Mesendoderm (in vitro differentiated cells): ENCODE results near the gene RAD9B.
"Not testable (repeated sequence)": the region's sequence is repeated elsewhere in the genome, so short reads cannot be mapped to it uniquely, and the experiment has no call there.

Experiments used
- DNase-seq: peaks from one replicate; pipeline ENCODE4 v3.0.0; 2013
- H2AK5ac ChIP-seq: 2 replicates; pipeline ENCODE4 v1.6.1; 2013; ENCODE audit warnings: low read length, inconsistent platforms
- H2BK120ac ChIP-seq: 2 replicates; pipeline ENCODE4 v1.6.1; 2013; ENCODE audit warnings: low read depth, mild to moderate bottlenecking, low read length, moderate library complexity, mixed read lengths
- H2BK15ac ChIP-seq: replicated peaks from 2 replicates; pipeline ENCODE4 v1.6.1; 2013; ENCODE audit warnings: low read depth, mild to moderate bottlenecking, moderate library complexity
- H2BK5ac ChIP-seq: 2 replicates; pipeline ENCODE4 v1.6.1; 2013; ENCODE audit warnings: low read length, inconsistent platforms
- H3K18ac ChIP-seq: 2 replicates; pipeline ENCODE4 v1.6.1; 2013; ENCODE audit warnings: mild to moderate bottlenecking, low read length, mixed read lengths
- H3K23ac ChIP-seq: one replicate; pipeline ENCODE4 v1.6.1; 2013; ENCODE audit warnings: low read length
- H3K27ac ChIP-seq: 2 replicates; pipeline ENCODE4 v1.5.1; 2013; ENCODE audit warnings: low read depth, mild to moderate bottlenecking, inconsistent platforms, low read length, moderate library complexity
- H3K27me3 ChIP-seq: 2 replicates; pipeline ENCODE4 v1.6.1; 2013; ENCODE audit warnings: low read length, control low read depth, mild to moderate bottlenecking, inconsistent platforms; ENCODE audit not compliant: insufficient read depth, poor library complexity
- H3K36me3 ChIP-seq: 2 replicates; pipeline ENCODE4 v1.6.1; 2013; ENCODE audit warnings: low read length, inconsistent platforms; ENCODE audit not compliant: control insufficient read depth, insufficient read depth
- H3K4ac ChIP-seq: one replicate; pipeline ENCODE4 v1.6.1; 2013; ENCODE audit warnings: low read depth, mild to moderate bottlenecking, low read length, moderate library complexity
- H3K4me1 ChIP-seq: 2 replicates; pipeline ENCODE4 v1.6.1; 2013; ENCODE audit warnings: low read depth, low read length, inconsistent platforms; ENCODE audit not compliant: control insufficient read depth
- H3K4me2 ChIP-seq: 2 replicates; pipeline ENCODE4 v1.6.1; 2013; ENCODE audit warnings: low read length
- H3K4me3 ChIP-seq: 2 replicates; pipeline ENCODE4 v1.5.1; 2013; ENCODE audit warnings: mild to moderate bottlenecking, low read length
- H3K56ac ChIP-seq: one replicate; pipeline ENCODE4 v1.6.1; 2013; ENCODE audit warnings: low read length
- H3K79me1 ChIP-seq: 2 replicates; pipeline ENCODE4 v1.6.1; 2013; ENCODE audit warnings: low read length, inconsistent platforms
- H3K79me2 ChIP-seq: 2 replicates; pipeline ENCODE4 v1.6.1; 2013; ENCODE audit warnings: mild to moderate bottlenecking, low read length; ENCODE audit not compliant: control insufficient read depth, insufficient read depth
- H3K9ac ChIP-seq: 2 replicates; pipeline ENCODE4 v1.6.1; 2013; ENCODE audit warnings: low read length, inconsistent platforms
- H4K5ac ChIP-seq: one replicate; pipeline ENCODE4 v1.6.1; 2013; ENCODE audit warnings: low read length
- H4K8ac ChIP-seq: one replicate; pipeline ENCODE4 v1.6.1; 2013; ENCODE audit warnings: low read depth, mild to moderate bottlenecking, control low read depth, low read length, moderate library complexity
- WGBS: extraction: QIAGEN DNeasy Blood & Tissue Kit; methylation state at CpG from one replicate; pipeline ENCODE4 v1.1.7; 2013; ENCODE audit warnings: low lambda C conversion rate, missing lambda C conversion rate; ENCODE audit not compliant: insufficient coverage; ENCODE audit errors: extremely low coverage; 5-methylcytosine and 5-hydroxymethylcytosine counted together

Gene RAD9B

GRCh38 chr12:110514363-110514762 is 12.2 kb downstream of the RAD9B start:
- Histone ChIP-seq H3K4me2 (no peak overlapping the region), H3K18ac (no peak overlapping the region), H2BK120ac (no peak overlapping the region), H3K4me1 (no peaks in the 10 kb centered on the region), H3K4me3 (no peak overlapping the region), H3K27me3 (no peaks in the 10 kb centered on the region), H4K5ac (no peak overlapping the region), H3K23ac (no peak overlapping the region), H3K56ac (no peak overlapping the region), H2BK15ac (no peak overlapping the region), H3K79me1 (no peaks in the 10 kb centered on the region), H3K9ac (no peak overlapping the region), H3K79me2 (no peaks in the 10 kb centered on the region), H3K4ac (no peak overlapping the region), H3K36me3 (no peaks in the 10 kb centered on the region), H2BK5ac (no peak overlapping the region), H3K27ac (no peak overlapping the region), H4K8ac (no peak overlapping the region), H2AK5ac (no peak overlapping the region)
- WGBS = no CpG with 5 or more reads among the region's 1 CpG
- DNase-seq = no peak

DNA sequence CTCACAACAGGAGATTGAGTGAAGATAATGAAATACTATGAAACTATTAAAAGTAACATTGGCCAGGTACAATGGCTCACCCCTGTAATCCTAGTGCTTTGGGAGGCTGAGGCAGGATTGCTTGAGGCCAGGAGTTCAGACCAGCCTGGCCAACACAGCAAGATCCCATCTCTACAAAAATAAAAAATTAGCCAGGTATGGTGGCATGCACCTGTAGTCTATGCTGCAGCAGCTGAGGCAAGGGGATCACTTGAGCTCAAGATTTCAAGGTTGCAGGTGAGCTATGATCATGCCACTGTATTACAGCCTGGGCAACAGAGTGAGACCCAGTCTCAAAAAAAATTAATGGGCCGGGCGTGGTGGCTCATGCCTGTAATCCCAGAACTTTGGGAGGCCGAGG is 14.9 kb downstream of the RAD9B start:
- DNase-seq = no peak
- no peak overlapping the region for H4K8ac ChIP-seq
- H2AK5ac ChIP-seq = no peak overlapping the region
- H2BK15ac ChIP-seq = no peak overlapping the region
- no peak overlapping the region for H3K18ac ChIP-seq
- H3K56ac ChIP-seq = no peak overlapping the region
- no peaks in the 10 kb centered on the region for H3K4me1 ChIP-seq
- no peak overlapping the region for H3K4me3 ChIP-seq
- H3K79me2 ChIP-seq = no peaks in the 10 kb centered on the region
- no peak overlapping the region for H2BK120ac ChIP-seq
- H3K23ac ChIP-seq = no peak overlapping the region
- H4K5ac ChIP-seq = no peak overlapping the region
- no peak overlapping the region for H3K4me2 ChIP-seq
- no peak overlapping the region for H3K4ac ChIP-seq
- no peak overlapping the region for H3K9ac ChIP-seq
- no peaks in the 10 kb centered on the region for H3K79me1 ChIP-seq
- no peaks in the 10 kb centered on the region for H3K36me3 ChIP-seq
- no CpG with 5 or more reads among the region's 3 CpGs for WGBS
- no peaks in the 10 kb centered on the region for H3K27me3 ChIP-seq
- no peak overlapping the region for H2BK5ac ChIP-seq
- H3K27ac ChIP-seq = no peak overlapping the region

GRCh38 chr12:110518014-110518413 is 15.9 kb downstream of the RAD9B start:
- not testable (repeated sequence) for H3K4ac ChIP-seq, H3K56ac ChIP-seq, H3K79me2 ChIP-seq, H3K18ac ChIP-seq, H2AK5ac ChIP-seq, H3K9ac ChIP-seq, DNase-seq, H3K23ac ChIP-seq, H2BK15ac ChIP-seq, H3K4me3 ChIP-seq, H2BK120ac ChIP-seq, H2BK5ac ChIP-seq, H3K4me2 ChIP-seq, H3K36me3 ChIP-seq, H3K79me1 ChIP-seq, H3K4me1 ChIP-seq, H3K27ac ChIP-seq, H4K5ac ChIP-seq, H3K27me3 ChIP-seq, H4K8ac ChIP-seq
- no CpG with 5 or more reads among the region's 8 CpGs for WGBS

DNA sequence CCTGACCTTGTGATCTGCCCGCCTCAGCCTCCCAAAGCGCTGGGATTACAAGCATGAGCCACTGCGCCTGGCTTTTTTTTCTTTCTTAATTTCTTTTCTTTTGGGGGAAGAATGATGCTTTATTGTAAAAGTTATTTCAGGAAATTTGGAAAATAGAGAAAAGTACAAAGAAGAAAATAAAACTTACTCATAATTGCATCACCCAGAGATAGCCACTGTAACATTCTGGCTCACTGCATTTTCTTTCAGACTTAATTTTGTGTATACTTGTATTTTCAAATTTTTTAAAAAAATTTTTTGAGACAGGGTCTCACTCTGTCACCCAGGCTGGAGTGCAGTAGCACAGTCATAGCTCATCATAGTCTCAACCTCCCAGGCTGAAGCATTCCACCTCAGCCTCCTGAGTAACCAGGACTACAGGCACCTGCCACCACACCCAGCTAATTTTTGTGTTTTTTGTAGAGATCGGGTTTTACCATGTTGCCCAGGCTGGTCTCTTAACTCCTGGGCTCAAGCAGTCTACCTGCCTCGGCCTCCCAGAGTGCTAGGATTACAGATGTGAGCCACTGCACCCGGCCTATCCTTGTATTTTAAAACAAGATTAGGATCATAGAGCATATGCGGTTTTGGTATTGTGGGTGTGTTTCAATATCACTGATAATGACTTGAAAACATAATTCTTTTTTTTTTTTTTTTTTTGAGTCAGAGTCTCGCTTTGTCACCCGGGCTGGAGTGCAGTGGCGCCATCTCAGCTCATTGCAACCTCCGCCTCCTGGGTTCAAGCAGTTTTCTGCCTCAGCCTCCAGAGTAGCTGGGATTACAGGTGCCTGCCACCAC is 19.0 kb downstream of the RAD9B start:
- not testable (repeated sequence) for H3K4me2 ChIP-seq, H3K9ac ChIP-seq

GRCh38 chr12:110528277-110528839 is 26.2 kb downstream of the RAD9B start:
- Histone ChIP-seq H2BK15ac (no peak overlapping the region), H3K23ac (no peak overlapping the region), H3K4ac (no peak overlapping the region), H3K4me2 (no peak overlapping the region), H3K27me3 (no peaks in the 10 kb centered on the region), H2AK5ac (no peak overlapping the region), H3K27ac (no peak overlapping the region), H3K9ac (no peak overlapping the region), H4K8ac (no peak overlapping the region), H3K79me1 (no peaks in the 10 kb centered on the region), H3K4me1 (no peaks in the 10 kb centered on the region), H2BK120ac (no peak overlapping the region), H3K18ac (no peak overlapping the region), H3K79me2 (no peaks in the 10 kb centered on the region), H4K5ac (no peak overlapping the region), H3K4me3 (no peak overlapping the region), H3K56ac (no peak overlapping the region), H2BK5ac (no peak overlapping the region), H3K36me3 (no peaks in the 10 kb centered on the region)
- no CpG with 5 or more reads among the region's 6 CpGs for WGBS
- no peak for DNase-seq

More for the DNA sequence above, 19.0 kb downstream of the RAD9B start:
- H3K36me3 ChIP-seq, H2BK5ac ChIP-seq, H3K27ac ChIP-seq, H4K8ac ChIP-seq, H3K79me1 ChIP-seq, H3K56ac ChIP-seq, H3K4ac ChIP-seq, H2AK5ac ChIP-seq, DNase-seq, H2BK15ac ChIP-seq, H4K5ac ChIP-seq, H3K23ac ChIP-seq, H3K4me1 ChIP-seq, H2BK120ac ChIP-seq, H3K79me2 ChIP-seq, H3K27me3 ChIP-seq, H3K4me3 ChIP-seq, H3K18ac ChIP-seq: not testable (repeated sequence)
- WGBS = no CpG with 5 or more reads among the region's 11 CpGs
